ENCODE data around the gene UBE2E3.

UBE2E3 gene

GRCh38 chr2:180983468-180984242 lies 3.2 kb downstream of the UBE2E3 start (continued):
- TF ChIP-seq TSHZ1 (tag by site-specific recombination; IDR thresholded peaks at IDR 0.05; ENCODE audit: borderline replicate concordance) (no peak), SP3 (tag by site-specific recombination; IDR thresholded peaks at IDR 0.05) (no peak), ZNF366 (tag by site-specific recombination; conservative IDR thresholded peaks at IDR 0.05) (0 out of 2 replicates have a peak, but pooled peaks have one; percentile 9)

GRCh38 chr2:180985771-180986395 lies 5.5 kb downstream of the UBE2E3 start:
- no peak overlapping the region for H3K27ac ChIP-seq (ENCODE audit: extremely low read depth, low read depth, low read length)
- TF ChIP-seq ZNF324 (tag by site-specific recombination; IDR thresholded peaks at IDR 0.05) (no peak), ZNF23 (tag by site-specific recombination; IDR thresholded peaks at IDR 0.05; ENCODE audit: borderline replicate concordance) (no peak), PRDM1 (tag by site-specific recombination; IDR thresholded peaks at IDR 0.05) (peak; percentile 40), ZFP69B (tag by site-specific recombination; IDR thresholded peaks at IDR 0.05) (no peak)
- peaks cover 0 to 27% of the 10 kb centered on the region in 2 experiments; a peak in 2 of 3 replicates for H3K36me3 ChIP-seq (ENCODE audit: control insufficient read depth in 2 of 2, insufficient read depth in 1 of 2, low read length in 2 of 2)
- POLR2A ChIA-PET = no interaction called here
- no peak overlapping the region for H3K4me3 ChIP-seq (ENCODE audit: low read depth, low read length)
- no peaks in the 10 kb centered on the region for H3K9me3 ChIP-seq (ENCODE audit: control insufficient read depth, insufficient read depth, low read depth, low read length)
- peaks cover 5% of the 10 kb centered on the region for H3K4me1 ChIP-seq (ENCODE audit: control insufficient read depth, insufficient read depth, low read length)
- CTCF ChIA-PET = no interaction called here

GRCh38 chr2:180987146-180987545 lies 6.7 kb downstream of the UBE2E3 start:
- CTCF ChIA-PET = interaction anchor here (0.6 kb wide), 1 partner anchor 864 kb away, joined by 3 read pairs; no protein-coding TSS in a partner anchor
- H3K9me3 ChIP-seq (ENCODE audit: control insufficient read depth, insufficient read depth, low read depth, low read length) = no peaks in the 10 kb centered on the region
- peaks cover 0 to 29% of the 10 kb centered on the region in 2 experiments; a peak in 2 of 3 replicates for H3K36me3 ChIP-seq (ENCODE audit: control insufficient read depth in 2 of 2, insufficient read depth in 1 of 2, low read length in 2 of 2)
- no peak overlapping the region for H3K27ac ChIP-seq (ENCODE audit: extremely low read depth, low read depth, low read length)
- POLR2A ChIA-PET = no interaction called here
- TF ChIP-seq PRDM1 (tag by site-specific recombination; IDR thresholded peaks at IDR 0.05) (peak; percentile 9; the same call in 1 of the 2 replicates), ZNF48 (tag by site-specific recombination; IDR thresholded peaks at IDR 0.05) (no peak)
- H3K4me3 ChIP-seq (ENCODE audit: low read depth, low read length) = no peak overlapping the region
- H3K4me1 ChIP-seq (ENCODE audit: control insufficient read depth, insufficient read depth, low read length) = peaks cover 7% of the 10 kb centered on the region

- H3K4me3 ChIP-seq (ENCODE audit: low read depth, low read length) = no peak overlapping the region
- POLR2A ChIA-PET = no interaction called here
- H3K36me3 ChIP-seq (ENCODE audit: control insufficient read depth in 2 of 2, insufficient read depth in 1 of 2, low read length in 2 of 2) = peaks cover 2 to 8% of the 10 kb centered on the region in 2 experiments
- no peak overlapping the region for H3K27ac ChIP-seq (ENCODE audit: extremely low read depth, low read depth, low read length)
- CTCF ChIA-PET = interaction anchor here (0.6 to 0.7 kb wide), 3 partner anchors 10 to 118 kb away, joined by 3 to 4 read pairs (median 4); no protein-coding TSS in a partner anchor
- H3K4me1 ChIP-seq (ENCODE audit: control insufficient read depth, insufficient read depth, low read length) = peaks cover 5% of the 10 kb centered on the region; the same call in 1 of the 2 replicates
- H3K9me3 ChIP-seq (ENCODE audit: control insufficient read depth, insufficient read depth, low read depth, low read length) = no peaks in the 10 kb centered on the region
- TF ChIP-seq GFI1B (tag by site-specific recombination; IDR thresholded peaks at IDR 0.05) = no peak
- TF ChIP-seq ZNF549 (tag by site-specific recombination; IDR thresholded peaks at IDR 0.05) = no peak
- no peak for TF ChIP-seq ZNF776 (tag by site-specific recombination; IDR thresholded peaks at IDR 0.05; ENCODE audit: borderline replicate concordance)
- no peak for TF ChIP-seq ZNF19 (tag by site-specific recombination; IDR thresholded peaks at IDR 0.05; ENCODE audit: low read depth)
- TF ChIP-seq ZNF138 (tag by site-specific recombination; IDR thresholded peaks at IDR 0.05; ENCODE audit: borderline replicate concordance) = no peak
- no peak for TF ChIP-seq ELK4 (IDR thresholded peaks at IDR 0.05; ENCODE audit: borderline replicate concordance, low read depth, low read length)
- no peak for TF ChIP-seq ZNF274 (IDR thresholded peaks at IDR 0.05; ENCODE audit: low read length)
- no peak for TF ChIP-seq ZNF274 (tag by site-specific recombination; IDR thresholded peaks at IDR 0.05; ENCODE audit: borderline replicate concordance)
- no peak for TF ChIP-seq SP2 (tag by site-specific recombination; IDR thresholded peaks at IDR 0.05)
- TF ChIP-seq GLIS1 (tag by site-specific recombination; IDR thresholded peaks at IDR 0.05) = no peak
- no peak for TF ChIP-seq ZNF704 (tag by site-specific recombination; IDR thresholded peaks at IDR 0.05)
- no peak for TF ChIP-seq ZNF548 (tag by site-specific recombination; IDR thresholded peaks at IDR 0.05)
- TF ChIP-seq ZNF843 (tag by site-specific recombination; IDR thresholded peaks at IDR 0.05) = no peak
- TF ChIP-seq ZNF529 (tag by site-specific recombination; IDR thresholded peaks at IDR 0.05; ENCODE audit: insufficient replicate concordance) = no peak
- no peak for TF ChIP-seq ZNF2 (tag by site-specific recombination; IDR thresholded peaks at IDR 0.05)
- no peak for TF ChIP-seq ZBTB8A (tag by site-specific recombination; IDR thresholded peaks at IDR 0.05)
Measured at GRCh38 chr2:180990337-180990736, 9.9 kb downstream of the UBE2E3 start.

Data from HEK293 (cell line).